GM19467 (cell line): Measurements from ENCODE around the gene MAP3K13.
"Not testable (repeated sequence)": the region's sequence is repeated elsewhere in the genome, so short reads cannot be mapped to it uniquely, and the experiment has no call there.

Experiments
- ATAC-seq: cut with Tn5 transposase; IDR thresholded peaks from one replicate; pipeline ENCODE4 v1.9.1; 2021; ENCODE audit warnings: mild to moderate bottlenecking, moderate library complexity; ENCODE audit not compliant: unreplicated experiment

The MAP3K13 gene

GRCh38 chr3:185439745-185440466 lies 77.0 kb downstream of the MAP3K13 start:
- ATAC-seq, result no peak

GRCh38 chr3:185442031-185442430 lies 79.1 kb downstream of the MAP3K13 start:
- no peak for ATAC-seq

GRCh38 chr3:185444329-185444728 lies 81.4 kb downstream of the MAP3K13 start:
- no peak for ATAC-seq

GRCh38 chr3:185448107-185448506 lies 85.2 kb downstream of the MAP3K13 start:
- no peak for ATAC-seq

GRCh38 chr3:185451432-185451831 lies 88.5 kb downstream of the MAP3K13 start:
- ATAC-seq, result not testable (repeated sequence)

- no peak for ATAC-seq
Observed at GRCh38 chr3:185457376-185457775, 94.4 kb downstream of the MAP3K13 start.

GRCh38 chr3:185460309-185460708 lies 97.4 kb downstream of the MAP3K13 start:
- ATAC-seq, result no peak

- no peak for ATAC-seq
Observed at GRCh38 chr3:185460719-185461350, 97.9 kb downstream of the MAP3K13 start.

- no peak for ATAC-seq
Observed at GRCh38 chr3:185465471-185465870, 102.5 kb downstream of the MAP3K13 start.

GRCh38 chr3:185466123-185466522 lies 103.2 kb downstream of the MAP3K13 start:
- not testable (repeated sequence) for ATAC-seq

- ATAC-seq, result no peak
Observed at GRCh38 chr3:185469542-185469941, 106.6 kb downstream of the MAP3K13 start.

GRCh38 chr3:185470323-185470722 lies 107.4 kb downstream of the MAP3K13 start:
- no peak for ATAC-seq

- no peak for ATAC-seq
Observed at GRCh38 chr3:185473290-185473815, 110.4 kb downstream of the MAP3K13 start.

GRCh38 chr3:185474922-185475321 lies 112.0 kb downstream of the MAP3K13 start:
- ATAC-seq, result not testable (repeated sequence)

- ATAC-seq, result no peak
Observed at GRCh38 chr3:185477316-185477715, 114.4 kb downstream of the MAP3K13 start.

GRCh38 chr3:185479373-185479945 lies 116.5 kb downstream of the MAP3K13 start:
- no peak for ATAC-seq

GRCh38 chr3:185484296-185484695 lies 121.4 kb downstream of the MAP3K13 start:
- ATAC-seq, result no peak

GRCh38 chr3:185486394-185486793 lies 123.5 kb downstream of the MAP3K13 start:
- no peak for ATAC-seq

- ATAC-seq, result no peak
Observed at GRCh38 chr3:185488465-185488864, 125.5 kb downstream of the MAP3K13 start.

GRCh38 chr3:185489462-185489861 lies 126.5 kb downstream of the MAP3K13 start:
- ATAC-seq, result no peak

GRCh38 chr3:185490241-185490640 lies 127.3 kb downstream of the MAP3K13 start:
- no peak for ATAC-seq
